ENCODE measurements around the gene DCBLD1. TPM values are rescaled to one million over a fixed set of nuclear protein-coding genes. Genes with fewer than 3 reads are reported as not detected.

DCBLD1 gene
- total and polyA plus RNA-seq, 2 of the 13 experiments (the other 11 are each of a cell fraction or from before 2014, with no cell fraction given), result 23.2 to 41.5 TPM

DNA sequence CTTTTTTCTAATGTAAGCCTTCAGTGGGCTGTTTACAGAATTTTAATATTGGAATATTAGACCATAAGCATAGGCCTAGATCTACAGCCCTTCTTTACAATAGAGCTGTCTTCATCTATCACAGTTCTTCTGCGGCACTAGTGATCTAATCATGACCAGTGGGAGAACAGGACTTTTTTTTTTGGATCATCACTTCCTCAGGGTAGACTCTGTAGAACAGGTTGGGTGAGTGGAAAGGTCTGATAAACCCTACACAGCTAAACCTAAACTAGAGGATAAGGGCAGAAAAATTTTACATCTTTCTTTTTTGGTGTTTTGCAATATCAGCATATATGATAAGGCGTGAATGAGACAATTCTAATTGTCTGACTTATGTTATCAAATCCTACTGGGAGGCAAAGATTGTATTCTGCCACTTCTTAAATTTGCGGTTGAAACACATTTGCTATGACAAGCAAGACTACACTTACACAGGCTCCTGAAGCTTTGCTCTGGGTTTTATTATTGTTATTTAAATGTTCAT lies 67.7 kb downstream of the DCBLD1 start:
- DNase-seq (ENCODE audit: low spot score) (no peak), FAIRE-seq (no peak), ATAC-seq (no peak)
- WGBS (ENCODE audit: low lambda C conversion rate), result 98% methylated on average over 3 of the region's 3 CpGs
- H3K27me3 ChIP-seq (ENCODE audit: control insufficient read depth in 1 of 2, insufficient read depth in 2 of 2, low read length in 2 of 2), result no peaks in the 10 kb centered on the region
- TF ChIP-seq ZBTB21 (CRISPR knock-in tag; IDR thresholded peaks at IDR 0.05), result no peak
- TF ChIP-seq ZNF776 (CRISPR knock-in tag; IDR thresholded peaks at IDR 0.05), result no peak
- TF ChIP-seq, protein P1, sequence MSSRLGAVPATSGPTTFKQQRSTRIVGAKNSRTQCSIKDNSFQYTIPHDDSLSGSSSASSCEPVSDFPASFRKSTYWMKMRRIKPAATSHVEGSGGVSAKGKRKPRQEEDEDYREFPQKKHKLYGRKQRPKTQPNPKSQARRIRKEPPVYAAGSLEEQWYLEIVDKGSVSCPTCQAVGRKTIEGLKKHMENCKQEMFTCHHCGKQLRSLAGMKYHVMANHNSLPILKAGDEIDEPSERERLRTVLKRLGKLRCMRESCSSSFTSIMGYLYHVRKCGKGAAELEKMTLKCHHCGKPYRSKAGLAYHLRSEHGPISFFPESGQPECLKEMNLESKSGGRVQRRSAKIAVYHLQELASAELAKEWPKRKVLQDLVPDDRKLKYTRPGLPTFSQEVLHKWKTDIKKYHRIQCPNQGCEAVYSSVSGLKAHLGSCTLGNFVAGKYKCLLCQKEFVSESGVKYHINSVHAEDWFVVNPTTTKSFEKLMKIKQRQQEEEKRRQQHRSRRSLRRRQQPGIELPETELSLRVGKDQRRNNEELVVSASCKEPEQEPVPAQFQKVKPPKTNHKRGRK (CRISPR knock-in tag; IDR thresholded peaks at IDR 0.05), result no peak
- TF ChIP-seq SRY (CRISPR knock-in tag; IDR thresholded peaks at IDR 0.05), result no peak
- TF ChIP-seq PHF20 (CRISPR knock-in tag; IDR thresholded peaks at IDR 0.05), result no peak
- TF ChIP-seq MAFF (IDR thresholded peaks at IDR 0.05; ENCODE audit: low read depth, low read length), result peak; percentile 95
- TF ChIP-seq, protein P2, sequence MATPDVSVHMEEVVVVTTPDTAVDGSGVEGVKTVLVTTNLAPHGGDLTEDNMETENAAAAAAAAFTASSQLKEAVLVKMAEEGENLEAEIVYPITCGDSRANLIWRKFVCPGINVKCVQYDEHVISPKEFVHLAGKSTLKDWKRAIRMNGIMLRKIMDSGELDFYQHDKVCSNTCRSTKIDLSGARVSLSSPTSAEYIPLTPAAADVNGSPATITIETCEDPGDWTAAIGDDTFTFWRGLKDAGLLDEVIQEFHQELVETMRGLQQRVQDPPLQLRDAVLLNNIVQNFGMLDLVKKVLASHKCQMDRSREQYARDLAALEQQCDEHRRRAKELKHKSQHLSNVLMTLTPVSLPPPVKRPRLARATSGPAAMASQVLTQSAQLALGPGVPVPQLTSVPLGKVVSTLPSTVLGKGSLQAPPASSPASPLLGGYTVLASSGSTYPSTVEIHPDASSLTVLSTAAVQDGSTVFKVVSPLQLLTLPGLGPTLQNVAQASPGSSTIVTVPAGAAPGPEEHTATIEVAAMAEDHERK (CRISPR knock-in tag; IDR thresholded peaks at IDR 0.05; ENCODE audit: low read depth), result no peak
- no peak for TF ChIP-seq RORA (CRISPR knock-in tag; IDR thresholded peaks at IDR 0.05)
- TF ChIP-seq MAFK (conservative IDR thresholded peaks at IDR 0.05 in 1 of 2, IDR thresholded peaks at IDR 0.05 in 1 of 2; ENCODE audit: low read length in 2 of 2), result peak; percentile 95 to 98
- TF ChIP-seq, protein P3, sequence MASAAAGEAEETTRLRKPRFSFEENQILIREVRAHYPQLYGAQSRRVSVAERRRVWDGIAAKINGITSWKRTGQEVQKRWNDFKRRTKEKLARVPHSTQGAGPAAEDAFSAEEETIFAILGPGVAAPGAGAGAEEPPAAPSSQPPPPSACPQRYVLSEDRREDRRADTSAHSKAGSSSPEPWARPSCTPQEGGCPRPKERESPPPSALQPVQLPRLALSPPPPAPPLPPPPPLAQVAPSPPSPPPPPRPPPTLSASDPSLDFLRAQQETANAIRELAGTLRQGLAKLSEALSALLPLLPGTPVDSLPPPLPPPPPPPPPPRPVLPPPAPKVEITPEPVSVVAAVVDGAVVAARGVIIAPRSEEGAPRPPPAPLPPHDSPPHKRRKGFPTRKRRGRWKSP (CRISPR knock-in tag; IDR thresholded peaks at IDR 0.05), result no peak
- TF ChIP-seq KDM6A (CRISPR knock-in tag; IDR thresholded peaks at IDR 0.05; ENCODE audit: low read depth), result no peak
- no peak for TF ChIP-seq AGO2 (optimal IDR thresholded peaks at IDR 0.05; ENCODE audit: low read depth, low read length)
- TF ChIP-seq PAF1 (CRISPR knock-in tag; IDR thresholded peaks at IDR 0.05), result no peak
- TF ChIP-seq, protein P4, sequence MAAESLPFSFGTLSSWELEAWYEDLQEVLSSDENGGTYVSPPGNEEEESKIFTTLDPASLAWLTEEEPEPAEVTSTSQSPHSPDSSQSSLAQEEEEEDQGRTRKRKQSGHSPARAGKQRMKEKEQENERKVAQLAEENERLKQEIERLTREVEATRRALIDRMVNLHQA (CRISPR knock-in tag; IDR thresholded peaks at IDR 0.05), result no peak
- no peak for TF ChIP-seq ZNF562 (CRISPR knock-in tag; IDR thresholded peaks at IDR 0.05; ENCODE audit: borderline replicate concordance)
- no peak for TF ChIP-seq RBFOX2 (IDR thresholded peaks at IDR 0.05; ENCODE audit: low read depth, low read length)
- TF ChIP-seq NFE2L2 (IDR thresholded peaks at IDR 0.05; ENCODE audit: low read length), result no peak
- no peak for TF ChIP-seq CHD4 (IDR thresholded peaks at IDR 0.05; ENCODE audit: borderline replicate concordance, low read length)
- H2AFZ ChIP-seq (ENCODE audit: low read length), result no peak overlapping the region
- no peak overlapping the region for H3K27ac ChIP-seq (ENCODE audit: extremely low read length, insufficient read depth, low read length)
- ChIA-PET POLR2A (interaction anchor here (1.7 kb wide), 1 partner anchor 68 kb away, joined by 8 read pairs; the partner anchor contains the start of gene DCBLD1), CTCF (ENCODE audit: low intra/inter-chr PET ratio, low total read pairs) (no interaction called here)
- intact Hi-C loops (cut with micrococcal nuclease; ENCODE audit: unreplicated experiment), result no loop called here
- no peaks in the 10 kb centered on the region for H4K20me1 ChIP-seq (ENCODE audit: insufficient read depth, low read length)
- no TSS peak for BruUV-seq (replicated peaks)
- no peak overlapping the region for H3K9ac ChIP-seq (ENCODE audit: insufficient read depth, low read depth, low read length)
- no peaks in the 10 kb centered on the region for H3K9me3 ChIP-seq (ENCODE audit: low read length)
- in situ Hi-C loops (cut with HindIII; ENCODE audit: extremely low pct_ligation_motif_present, low pct_unique_long_range_greater_than_20kb), result no loop called here
- no peak overlapping the region for H3K4me3 ChIP-seq (replicated peaks in 1 of 3; ENCODE audit: insufficient read depth in 1 of 3, low read depth in 2 of 3, low read length in 3 of 3)
- no peaks in the 10 kb centered on the region for H3K79me2 ChIP-seq (ENCODE audit: insufficient read depth, low read length)
- peaks cover 18 to 28% of the 10 kb centered on the region in 2 experiments for H3K36me3 ChIP-seq (replicated peaks in 1 of 2; ENCODE audit: control insufficient read depth in 1 of 2, insufficient read depth in 2 of 2, low read length in 2 of 2)
- H3K4me2 ChIP-seq (ENCODE audit: low read depth, low read length), result no peak overlapping the region
- H3K4me1 ChIP-seq (ENCODE audit: insufficient read depth, low read length), result peaks cover 21% of the 10 kb centered on the region
